CMK (cell line): ENCODE measurements around the gene PAF1.

ENCODE experiments used
- DNase-seq: peaks from one replicate; pipeline ENCODE4 v3.0.0-alpha.2; 2010; ENCODE audit warnings: low read depth

PAF1 gene

DNA sequence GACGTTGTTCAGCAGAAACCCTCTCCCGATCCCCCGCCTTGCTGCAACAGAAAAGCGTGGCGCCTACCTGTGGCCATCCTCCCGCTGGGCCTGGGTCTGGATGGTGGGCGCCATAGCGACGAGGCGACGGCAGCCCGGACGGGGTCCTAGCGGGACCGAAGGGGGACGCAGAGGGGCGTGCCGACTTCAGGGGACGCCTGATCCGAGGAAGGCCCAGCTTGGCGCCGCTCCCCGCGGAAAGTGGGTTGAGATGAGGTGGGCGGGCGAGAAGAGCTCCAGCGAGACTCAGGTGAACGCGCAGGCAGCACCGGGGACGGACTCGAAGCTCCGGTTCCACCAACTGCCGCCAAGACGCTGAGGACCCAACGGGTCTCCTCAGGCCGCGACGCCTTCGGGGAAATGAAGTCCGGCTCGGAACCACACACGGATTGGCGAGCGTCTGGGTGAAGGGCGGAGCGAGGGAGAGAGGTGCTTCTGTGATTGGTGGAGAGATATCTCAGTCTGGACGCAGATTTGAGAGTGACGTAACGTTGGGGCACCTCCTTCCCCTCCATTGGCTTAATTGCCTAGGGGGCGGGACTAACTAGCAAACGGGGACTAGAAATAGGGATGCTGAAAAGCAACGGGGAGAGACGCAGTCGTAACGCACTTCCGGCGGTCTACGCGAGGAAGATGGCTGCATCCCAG, at the start of gene PAF1, which contains the start of gene MED29:
Gene PAF1, minus strand, starts transcription at position 356 of the 687 bp plus-strand sequence. Its CDS starts 242 bp downstream, at position 114.
Gene MED29, plus strand, starts transcription at position 628 of the 687 bp plus-strand sequence. Its CDS starts 45 bp downstream, at position 673.
- DNase-seq: peak; percentile 98

- no peak for DNase-seq
These were observed 47.5 kb upstream of the PAF1 start for GRCh38 chr19:39438270-39438934.

- DNase-seq: no peak
These were observed 45.4 kb upstream of the PAF1 start for GRCh38 chr19:39436350-39436716.

GRCh38 chr19:39435499-39436349, 44.8 kb upstream of the PAF1 start, which contains the start of gene RPS16:
Gene RPS16, minus strand, starts transcription at chr19:39435949. Its CDS starts 54 bp downstream, at chr19:39435895.
- DNase-seq: peak; percentile 95

DNA sequence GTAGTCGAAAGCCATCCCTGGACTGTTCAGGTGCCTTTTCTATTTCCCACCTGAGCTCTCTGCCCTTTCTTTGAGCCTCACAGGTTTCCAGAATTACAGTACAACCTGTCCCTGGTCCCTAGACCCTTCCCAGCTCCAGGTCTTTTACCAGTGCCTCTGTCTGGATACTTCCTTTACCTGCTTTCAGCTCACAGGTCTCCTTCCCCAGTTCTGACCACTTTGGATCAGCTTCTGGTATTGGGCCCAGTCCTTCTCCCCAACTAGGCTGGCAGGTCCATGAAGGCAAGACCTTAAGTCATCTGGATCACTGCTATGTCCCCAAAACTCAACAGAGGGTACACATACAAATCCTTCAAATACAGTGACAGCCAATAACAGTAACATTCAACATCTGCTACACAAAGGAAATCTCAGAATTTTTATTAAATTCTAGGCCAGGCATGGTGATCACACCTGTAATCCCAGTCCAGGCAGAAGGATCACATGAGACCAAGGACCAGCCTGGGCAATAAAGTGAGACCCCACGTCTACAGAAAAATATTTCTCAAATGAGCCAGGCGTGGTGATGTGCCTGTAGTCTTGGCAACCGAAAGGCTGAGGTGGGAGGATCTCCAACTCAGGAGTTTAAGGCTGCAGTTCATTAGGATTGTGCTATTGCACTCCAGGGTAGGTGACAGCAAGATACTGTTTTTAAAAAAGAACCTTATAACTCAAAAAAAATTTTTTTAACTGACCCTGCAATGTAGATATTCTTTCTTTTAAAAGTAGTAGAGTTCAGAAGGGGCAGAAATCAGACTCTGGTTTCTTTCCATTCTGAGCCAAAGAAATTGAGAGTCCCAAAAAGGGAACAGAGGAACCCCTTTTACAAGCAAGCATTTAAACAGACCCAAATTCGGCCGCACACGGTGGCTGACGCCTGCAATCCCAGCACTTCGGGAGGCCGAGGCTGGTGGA, 43.5 kb upstream of the PAF1 start:
- DNase-seq: no peak

DNA sequence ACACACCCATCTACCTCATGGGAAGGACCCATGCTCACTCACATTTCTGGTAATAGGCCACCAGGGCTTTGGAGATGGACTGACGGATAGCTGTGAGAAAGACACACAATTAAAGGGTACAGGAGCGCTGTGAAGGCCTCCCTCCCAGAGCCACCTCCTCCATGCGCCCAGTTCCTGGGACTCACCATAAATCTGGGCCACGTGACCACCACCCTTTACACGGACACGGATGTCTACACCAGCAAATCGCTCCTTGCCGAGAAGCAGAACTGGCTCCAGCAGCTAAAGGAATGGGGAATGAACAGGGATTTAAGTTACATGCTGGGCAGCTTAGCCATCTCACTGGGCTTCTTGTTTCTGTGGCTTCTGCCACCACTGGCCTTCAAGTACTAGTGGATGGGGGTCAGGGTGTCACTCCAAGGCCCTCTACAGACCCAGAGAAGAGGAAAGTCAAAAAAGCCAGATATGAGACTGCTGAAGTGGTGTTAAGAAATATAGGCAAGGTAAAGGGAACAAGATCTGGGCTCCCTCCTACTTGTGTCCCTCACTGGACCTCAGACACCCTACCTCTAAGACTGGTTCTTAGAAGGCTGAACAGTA, 42.7 kb upstream of the PAF1 start:
- no peak for DNase-seq

GRCh38 chr19:39432677-39433025, 41.7 kb upstream of the PAF1 start:
- no peak for DNase-seq

GRCh38 chr19:39430675-39431593, 40.0 kb upstream of the PAF1 start:
- DNase-seq: no peak

DNA sequence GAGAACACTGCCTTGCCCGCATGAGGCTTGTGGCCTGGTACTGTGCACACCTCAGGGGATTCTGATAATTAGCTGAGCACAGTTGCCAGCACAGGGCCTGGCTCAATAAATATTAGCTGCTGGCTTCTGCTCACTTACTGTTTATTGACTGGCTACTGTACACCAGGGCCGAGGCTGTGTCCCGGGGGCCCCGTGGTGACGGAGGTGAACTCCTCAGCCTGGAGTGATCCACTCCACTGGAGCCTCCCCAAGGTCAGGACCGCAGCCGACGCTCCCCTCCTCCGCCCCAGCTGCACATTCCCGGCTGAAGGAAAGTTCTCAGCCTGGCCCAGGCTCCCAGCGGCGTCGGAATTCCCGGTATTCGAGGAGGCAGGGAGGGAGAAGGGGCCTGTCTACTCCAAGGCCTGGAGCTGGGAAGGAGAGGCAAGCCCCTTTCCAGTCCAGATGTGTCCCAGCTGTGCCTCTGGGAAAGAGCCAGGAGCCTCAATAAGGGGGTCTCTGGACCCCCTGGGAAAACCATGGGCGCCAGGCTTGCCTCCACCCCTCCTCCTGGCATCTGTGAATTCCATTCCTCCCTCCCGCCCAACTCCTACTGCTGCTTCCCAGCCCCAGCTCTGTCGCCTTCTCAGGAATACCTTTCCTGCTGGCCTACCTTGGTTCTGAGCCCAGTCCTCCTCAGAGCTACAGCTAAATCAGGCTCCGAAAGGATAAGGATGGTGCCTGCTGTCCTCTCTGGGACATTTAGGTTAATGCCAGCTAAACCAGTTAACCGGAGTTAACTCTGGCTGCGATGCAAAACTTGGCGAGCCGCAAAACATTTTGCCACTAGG, 37.6 kb upstream of the PAF1 start:
- DNase-seq: no peak

DNA sequence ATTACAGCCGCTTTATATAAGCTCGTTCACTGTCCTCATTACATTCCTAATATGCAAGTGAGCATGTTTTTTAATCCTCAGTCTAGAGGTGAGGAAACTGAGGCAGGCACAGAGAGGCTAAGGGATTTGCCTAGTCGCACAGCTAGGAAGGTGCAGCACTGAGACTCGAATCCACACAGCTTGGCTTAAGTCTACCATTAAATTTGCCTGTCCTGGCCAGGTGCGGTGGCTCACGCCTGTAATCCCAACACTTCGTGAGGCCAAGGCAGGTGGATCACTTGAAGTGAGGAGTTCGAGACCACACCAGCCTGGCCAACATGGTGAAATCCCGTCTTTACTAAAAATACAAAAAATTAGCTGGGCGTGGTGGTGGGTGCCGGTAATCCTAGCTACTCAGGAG, 36.8 kb upstream of the PAF1 start:
- DNase-seq: no peak

- DNase-seq: no peak
These were observed 35.3 kb upstream of the PAF1 start for GRCh38 chr19:39426170-39426569.

GRCh38 chr19:39425744-39426143, 34.8 kb upstream of the PAF1 start:
- no peak for DNase-seq

DNA sequence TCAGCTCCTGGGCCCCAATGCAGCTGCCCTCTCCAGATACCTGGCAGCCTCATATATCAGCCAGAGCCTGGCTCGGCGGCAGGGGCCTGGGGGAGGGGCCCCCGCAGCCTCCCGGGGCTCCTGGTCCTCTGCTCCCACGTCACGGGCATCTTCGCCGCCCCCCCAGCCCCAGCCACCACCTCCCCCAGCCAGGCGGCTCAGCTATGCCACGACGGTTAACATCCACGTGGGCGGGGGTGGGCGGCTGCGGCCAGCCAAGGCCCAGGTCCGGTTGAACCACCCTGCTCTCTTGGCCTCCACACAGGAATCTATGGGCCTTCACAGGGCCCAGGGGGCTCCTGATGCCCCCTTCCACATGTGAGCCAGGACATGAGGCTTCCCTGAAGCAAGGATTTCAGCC, 34.0 kb upstream of the PAF1 start:
- DNase-seq: no peak

DNA sequence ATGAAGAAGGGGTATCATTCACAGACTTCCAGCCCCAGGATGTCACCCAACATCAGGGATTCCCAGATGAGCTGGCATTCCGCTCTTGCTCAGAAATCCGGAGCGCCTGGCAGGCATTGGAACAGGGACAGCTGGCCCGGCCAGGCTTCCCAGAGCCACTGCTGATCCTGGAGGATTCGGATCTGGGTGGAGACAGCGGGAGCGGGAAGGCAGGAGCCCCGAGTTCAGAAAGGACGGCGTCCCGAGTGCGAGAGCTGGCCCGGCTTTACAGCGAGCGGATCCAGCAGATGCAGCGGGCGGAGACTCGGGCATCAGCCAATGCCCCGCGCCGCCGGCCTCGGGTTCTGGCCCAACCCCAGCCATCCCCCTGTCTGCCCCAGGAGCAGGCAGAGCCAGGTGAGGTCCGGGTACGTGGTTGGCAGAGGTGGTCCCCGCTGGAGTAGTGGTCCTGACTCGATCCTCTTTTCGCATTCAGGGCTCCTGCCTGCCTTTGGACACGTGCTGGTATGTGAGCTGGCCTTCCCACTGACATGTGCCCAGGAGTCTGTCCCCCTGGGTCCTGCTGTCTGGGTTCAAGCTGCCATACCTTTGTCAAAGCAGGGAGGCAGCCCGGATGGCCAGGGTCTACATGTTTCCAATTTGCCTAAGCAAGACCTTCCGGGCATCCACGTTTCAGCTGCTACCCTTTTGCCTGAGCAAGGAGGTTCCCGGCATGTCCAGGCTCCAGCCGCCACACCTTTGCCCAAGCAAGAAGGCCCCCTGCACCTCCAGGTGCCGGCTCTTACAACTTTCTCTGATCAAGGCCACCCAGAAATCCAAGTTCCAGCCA, 32.6 kb upstream of the PAF1 start:
- no peak for DNase-seq

DNA sequence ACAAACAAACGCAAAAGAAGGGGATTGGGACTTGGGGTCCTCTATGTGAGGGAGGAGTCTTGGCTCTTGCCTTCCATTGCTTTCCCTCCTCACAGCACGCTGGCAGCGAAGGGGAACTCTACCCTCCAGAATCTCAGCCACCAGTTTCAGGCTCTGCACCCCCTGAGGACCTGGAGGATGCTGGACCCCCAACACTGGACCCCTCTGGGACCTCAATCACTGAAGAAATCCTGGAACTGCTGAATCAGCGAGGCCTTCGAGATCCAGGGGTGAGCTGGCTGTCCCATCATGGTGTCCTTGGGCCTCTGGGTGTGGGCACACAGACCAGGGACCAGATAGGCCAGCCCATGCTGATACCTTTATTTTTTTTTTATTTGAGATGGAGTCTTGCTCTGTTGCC, 31.1 kb upstream of the PAF1 start:
- no peak for DNase-seq

- DNase-seq: no peak
These were observed 29.9 kb upstream of the PAF1 start for GRCh38 chr19:39420769-39421168.

DNA sequence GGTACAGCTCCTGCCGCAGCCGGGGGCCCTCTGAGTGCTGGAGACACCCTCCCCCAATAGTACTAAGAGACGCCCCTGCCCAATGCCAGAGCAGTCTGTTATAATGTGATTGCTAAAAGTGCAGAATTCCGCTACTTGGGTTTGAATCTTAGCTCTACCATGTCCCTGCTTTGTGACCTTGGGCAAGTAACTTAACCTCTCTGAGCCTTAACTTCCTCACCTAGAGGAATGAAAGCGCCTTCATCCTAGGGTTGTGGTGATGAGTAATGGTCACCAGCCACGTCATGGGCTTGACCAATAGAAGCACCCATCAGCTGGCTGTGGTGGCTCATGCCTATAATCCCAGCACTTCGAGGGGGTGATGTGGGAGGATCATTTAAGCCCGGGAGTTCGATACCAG, 28.1 kb upstream of the PAF1 start:
- DNase-seq: no peak

DNA sequence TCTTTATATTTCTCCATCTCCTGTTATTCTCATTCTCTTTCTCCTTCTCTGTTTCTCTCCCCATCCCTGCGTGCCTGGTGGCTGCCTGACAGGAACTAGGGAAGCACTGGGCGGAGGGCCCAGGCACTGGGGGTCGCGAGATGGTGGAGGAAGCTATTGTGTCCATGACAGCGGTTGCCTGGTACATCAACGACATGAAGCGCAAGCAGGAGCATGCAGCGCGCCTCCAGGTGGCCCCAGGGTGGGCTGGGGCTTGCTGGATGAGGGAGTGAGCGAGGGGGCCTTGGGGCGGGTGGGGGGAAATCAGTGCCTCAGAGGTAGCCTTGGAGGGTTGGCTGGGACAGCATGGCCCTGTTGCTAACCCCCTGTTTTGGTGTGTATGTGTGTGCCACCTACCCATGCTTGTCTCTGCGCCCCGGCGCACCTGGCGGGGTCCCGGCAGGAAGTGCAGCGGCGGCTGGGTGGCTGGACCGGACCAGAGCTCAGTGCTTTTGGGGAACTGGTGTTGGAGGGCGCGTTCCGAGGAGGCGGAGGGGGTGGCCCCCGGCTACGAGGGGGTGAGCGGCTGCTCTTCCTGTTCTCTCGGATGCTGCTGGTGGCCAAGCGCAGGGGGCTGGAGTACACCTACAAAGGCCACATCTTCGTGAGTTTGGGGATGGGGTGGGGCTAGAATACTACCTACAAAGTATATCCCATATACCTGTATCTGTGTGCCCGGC, 26.7 kb upstream of the PAF1 start:
- DNase-seq: no peak
